Neural cell (in vitro differentiated cells): ENCODE results near the gene TACC2. TPM values are rescaled to one million over a fixed set of nuclear protein-coding genes. Genes with fewer than 3 reads are reported as not detected.

Experiments
- H2AFZ ChIP-seq: fragments of 200-600, 300-800 bp; sonication (generic), shearing (Covaris generic); 2 replicates; pipeline ENCODE4 v1.6.0; 2014; ENCODE audit warnings: low read depth, mild to moderate bottlenecking, antibody characterized with exemption, low read length, moderate library complexity
- H3F3A ChIP-seq: fragments of 200-600 bp; shearing (Covaris generic); 2 replicates; pipeline ENCODE4 v1.6.1; 2016; ENCODE audit warnings: mild to moderate bottlenecking, moderate library complexity, mixed read lengths, antibody characterized with exemption, low read length; ENCODE audit not compliant: insufficient read depth, poor library complexity, severe bottlenecking
- H3K27ac ChIP-seq: fragments of 200-600, 300-800 bp; sonication (generic), shearing (Covaris generic); 2 replicates; pipeline ENCODE4 v1.5.1; 2014; ENCODE audit warnings: mild to moderate bottlenecking, low read length, moderate library complexity
- H3K27me3 ChIP-seq: fragments of 300-800, 200-600 bp; sonication (generic), shearing (Covaris generic); 2 replicates; pipeline ENCODE4 v1.6.0; 2014; ENCODE audit warnings: mild to moderate bottlenecking, low read depth, low read length, moderate library complexity; ENCODE audit not compliant: insufficient read depth
- H3K36me3 ChIP-seq: fragments of 300-800, 200-600 bp; sonication (generic), shearing (Covaris generic); 2 replicates; pipeline ENCODE4 v1.5.1; 2014; ENCODE audit warnings: mild to moderate bottlenecking, antibody characterized with exemption, low read length, moderate library complexity; ENCODE audit not compliant: insufficient read depth
- H3K4me2 ChIP-seq: fragments of 300-800, 200-600 bp; sonication (generic), shearing (Covaris generic); 2 replicates; pipeline ENCODE4 v1.6.0; 2014; ENCODE audit warnings: mild to moderate bottlenecking, low read length
- H3K4me3 ChIP-seq: fragments of 300-800, 200-600 bp; sonication (generic), shearing (Covaris generic); 2 replicates; pipeline ENCODE4 v1.5.1; 2014; ENCODE audit warnings: mild to moderate bottlenecking, low read length, moderate library complexity
- H3K79me2 ChIP-seq: fragments of 200-600 bp; shearing (Covaris generic); replicated peaks from 2 replicates; pipeline ENCODE4 v1.6.0; 2014; ENCODE audit warnings: mild to moderate bottlenecking, low read length, moderate library complexity; ENCODE audit not compliant: insufficient read depth
- H3K9ac ChIP-seq: fragments of 300-800, 200-600 bp; sonication (generic), shearing (Covaris generic); 2 replicates; pipeline ENCODE4 v1.6.1; 2016; ENCODE audit warnings: mild to moderate bottlenecking, low read length, mixed read lengths
- H3K9me2 ChIP-seq: fragments of 200-600 bp; shearing (Covaris generic); 2 replicates; pipeline ENCODE4 v1.6.1; 2016; ENCODE audit warnings: mild to moderate bottlenecking, low read length, mixed read lengths; ENCODE audit not compliant: insufficient read depth
- H3K9me3 ChIP-seq: fragments of 200-600, 300-800 bp; sonication (generic), shearing (Covaris generic); 2 replicates; pipeline ENCODE4 v1.6.1; 2016; ENCODE audit warnings: mild to moderate bottlenecking, mixed run types, low read length, moderate library complexity, mixed read lengths
- H4K20me1 ChIP-seq: fragments of 200-600 bp; shearing (Covaris generic); 2 replicates; pipeline ENCODE4 v1.6.1; 2016; ENCODE audit warnings: mild to moderate bottlenecking, mixed run types; ENCODE audit not compliant: insufficient read depth
- EP300 ChIP-seq: fragments of 450-650 bp; conservative IDR thresholded peaks from 2 replicates; pipeline ENCODE4 v1.6.1; 2014; ENCODE audit warnings: antibody characterized with exemption, mild to moderate bottlenecking, moderate library complexity; ENCODE audit not compliant: poor library complexity, severe bottlenecking
- EZH2 ChIP-seq: fragments of 200-600, 300-800 bp; shearing (Covaris generic), sonication (generic); IDR thresholded peaks from 2 replicates; pipeline ENCODE4 v1.6.1; 2014; ENCODE audit warnings: antibody characterized with exemption, low read length, borderline replicate concordance, mild to moderate bottlenecking; ENCODE audit not compliant: insufficient read depth, poor library complexity, severe bottlenecking
- MXI1 ChIP-seq: fragments of 450-650 bp; conservative IDR thresholded peaks from 2 replicates; pipeline ENCODE4 v1.6.1; 2014; ENCODE audit warnings: antibody characterized with exemption, mild to moderate bottlenecking; ENCODE audit not compliant: poor library complexity, severe bottlenecking
- POLR2AphosphoS5 ChIP-seq: IDR thresholded peaks from 2 replicates; pipeline ENCODE4 v1.6.1; 2012
- RAD21 ChIP-seq: fragments of 450-650 bp; conservative IDR thresholded peaks from 2 replicates; pipeline ENCODE4 v1.6.1; 2014; ENCODE audit warnings: antibody characterized with exemption, mild to moderate bottlenecking, moderate library complexity
- SMC3 ChIP-seq: fragments of 450-650 bp; conservative IDR thresholded peaks from 2 replicates; pipeline ENCODE4 v1.6.1; 2014; ENCODE audit warnings: antibody characterized with exemption, mild to moderate bottlenecking, moderate library complexity; ENCODE audit not compliant: poor library complexity
- TAF1 ChIP-seq: IDR thresholded peaks from 2 replicates; pipeline ENCODE4 v1.6.1; 2012; ENCODE audit warnings: low read depth
- polyA plus RNA-seq: library from polyadenylated mRNA; depleted of rRNA; stranded (reverse); fragments of >200 nt; gene quantifications from 2 replicates; pipeline ENCODE4 v1.2.3, GENCODE V29; 2014
- TF ChIP-seq, protein P1 (sequence below): fragments of 450-650 bp; IDR thresholded peaks from 2 replicates; pipeline ENCODE4 v1.5.1; 2014; ENCODE audit warnings: antibody characterized with exemption, mild to moderate bottlenecking, moderate library complexity; ENCODE audit not compliant: poor library complexity, severe bottlenecking
- TF ChIP-seq, protein P2 (sequence below): IDR thresholded peaks from 2 replicates; pipeline ENCODE4 v1.6.1; 2012; ENCODE audit warnings: borderline replicate concordance

Gene TACC2
- polyA plus RNA-seq, 1 donor from 2014 or later = 17.6 TPM

DNA sequence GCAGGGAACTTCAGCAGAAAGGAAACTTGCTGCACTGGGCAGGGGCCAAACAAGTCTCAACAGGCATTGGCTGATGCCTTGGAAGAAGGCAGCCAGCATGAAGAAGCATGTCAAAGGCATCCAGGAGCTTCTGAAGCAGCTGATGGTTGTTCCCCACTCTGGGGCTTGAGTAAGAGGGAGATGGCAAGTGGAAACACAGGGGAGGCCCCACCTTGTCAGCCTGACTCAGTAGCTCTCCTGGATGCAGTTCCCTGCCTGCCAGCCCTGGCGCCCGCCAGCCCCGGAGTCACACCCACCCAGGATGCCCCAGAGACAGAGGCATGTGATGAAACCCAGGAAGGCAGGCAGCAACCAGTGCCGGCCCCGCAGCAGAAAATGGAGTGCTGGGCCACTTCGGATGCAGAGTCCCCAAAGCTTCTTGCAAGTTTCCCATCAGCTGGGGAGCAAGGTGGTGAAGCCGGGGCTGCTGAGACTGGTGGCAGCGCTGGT lies 96.5 kb downstream of the TACC2 start:
- no peak overlapping the region for H3K4me2 ChIP-seq
- no peaks in the 10 kb centered on the region for H3F3A ChIP-seq
- H3K36me3 ChIP-seq = no peaks in the 10 kb centered on the region
- TF ChIP-seq, protein P1, sequence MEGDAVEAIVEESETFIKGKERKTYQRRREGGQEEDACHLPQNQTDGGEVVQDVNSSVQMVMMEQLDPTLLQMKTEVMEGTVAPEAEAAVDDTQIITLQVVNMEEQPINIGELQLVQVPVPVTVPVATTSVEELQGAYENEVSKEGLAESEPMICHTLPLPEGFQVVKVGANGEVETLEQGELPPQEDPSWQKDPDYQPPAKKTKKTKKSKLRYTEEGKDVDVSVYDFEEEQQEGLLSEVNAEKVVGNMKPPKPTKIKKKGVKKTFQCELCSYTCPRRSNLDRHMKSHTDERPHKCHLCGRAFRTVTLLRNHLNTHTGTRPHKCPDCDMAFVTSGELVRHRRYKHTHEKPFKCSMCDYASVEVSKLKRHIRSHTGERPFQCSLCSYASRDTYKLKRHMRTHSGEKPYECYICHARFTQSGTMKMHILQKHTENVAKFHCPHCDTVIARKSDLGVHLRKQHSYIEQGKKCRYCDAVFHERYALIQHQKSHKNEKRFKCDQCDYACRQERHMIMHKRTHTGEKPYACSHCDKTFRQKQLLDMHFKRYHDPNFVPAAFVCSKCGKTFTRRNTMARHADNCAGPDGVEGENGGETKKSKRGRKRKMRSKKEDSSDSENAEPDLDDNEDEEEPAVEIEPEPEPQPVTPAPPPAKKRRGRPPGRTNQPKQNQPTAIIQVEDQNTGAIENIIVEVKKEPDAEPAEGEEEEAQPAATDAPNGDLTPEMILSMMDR = no peak
- TF ChIP-seq RAD21 (no peak), TAF1 (no peak), EP300 (no peak), EZH2 (no peak), SMC3 (no peak), POLR2AphosphoS5 (no peak), MXI1 (no peak)
- TF ChIP-seq, protein P2, sequence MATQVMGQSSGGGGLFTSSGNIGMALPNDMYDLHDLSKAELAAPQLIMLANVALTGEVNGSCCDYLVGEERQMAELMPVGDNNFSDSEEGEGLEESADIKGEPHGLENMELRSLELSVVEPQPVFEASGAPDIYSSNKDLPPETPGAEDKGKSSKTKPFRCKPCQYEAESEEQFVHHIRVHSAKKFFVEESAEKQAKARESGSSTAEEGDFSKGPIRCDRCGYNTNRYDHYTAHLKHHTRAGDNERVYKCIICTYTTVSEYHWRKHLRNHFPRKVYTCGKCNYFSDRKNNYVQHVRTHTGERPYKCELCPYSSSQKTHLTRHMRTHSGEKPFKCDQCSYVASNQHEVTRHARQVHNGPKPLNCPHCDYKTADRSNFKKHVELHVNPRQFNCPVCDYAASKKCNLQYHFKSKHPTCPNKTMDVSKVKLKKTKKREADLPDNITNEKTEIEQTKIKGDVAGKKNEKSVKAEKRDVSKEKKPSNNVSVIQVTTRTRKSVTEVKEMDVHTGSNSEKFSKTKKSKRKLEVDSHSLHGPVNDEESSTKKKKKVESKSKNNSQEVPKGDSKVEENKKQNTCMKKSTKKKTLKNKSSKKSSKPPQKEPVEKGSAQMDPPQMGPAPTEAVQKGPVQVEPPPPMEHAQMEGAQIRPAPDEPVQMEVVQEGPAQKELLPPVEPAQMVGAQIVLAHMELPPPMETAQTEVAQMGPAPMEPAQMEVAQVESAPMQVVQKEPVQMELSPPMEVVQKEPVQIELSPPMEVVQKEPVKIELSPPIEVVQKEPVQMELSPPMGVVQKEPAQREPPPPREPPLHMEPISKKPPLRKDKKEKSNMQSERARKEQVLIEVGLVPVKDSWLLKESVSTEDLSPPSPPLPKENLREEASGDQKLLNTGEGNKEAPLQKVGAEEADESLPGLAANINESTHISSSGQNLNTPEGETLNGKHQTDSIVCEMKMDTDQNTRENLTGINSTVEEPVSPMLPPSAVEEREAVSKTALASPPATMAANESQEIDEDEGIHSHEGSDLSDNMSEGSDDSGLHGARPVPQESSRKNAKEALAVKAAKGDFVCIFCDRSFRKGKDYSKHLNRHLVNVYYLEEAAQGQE = no peak
- no peaks in the 10 kb centered on the region for H3K27me3 ChIP-seq
- no peak overlapping the region for H3K9ac ChIP-seq
- no peaks in the 10 kb centered on the region for H3K79me2 ChIP-seq
- no peak overlapping the region for H2AFZ ChIP-seq
- H3K9me3 ChIP-seq = no peaks in the 10 kb centered on the region
- no peak overlapping the region for H3K4me3 ChIP-seq
- H3K27ac ChIP-seq = no peak overlapping the region
- no peaks in the 10 kb centered on the region for H4K20me1 ChIP-seq
- no peaks in the 10 kb centered on the region for H3K9me2 ChIP-seq

DNA sequence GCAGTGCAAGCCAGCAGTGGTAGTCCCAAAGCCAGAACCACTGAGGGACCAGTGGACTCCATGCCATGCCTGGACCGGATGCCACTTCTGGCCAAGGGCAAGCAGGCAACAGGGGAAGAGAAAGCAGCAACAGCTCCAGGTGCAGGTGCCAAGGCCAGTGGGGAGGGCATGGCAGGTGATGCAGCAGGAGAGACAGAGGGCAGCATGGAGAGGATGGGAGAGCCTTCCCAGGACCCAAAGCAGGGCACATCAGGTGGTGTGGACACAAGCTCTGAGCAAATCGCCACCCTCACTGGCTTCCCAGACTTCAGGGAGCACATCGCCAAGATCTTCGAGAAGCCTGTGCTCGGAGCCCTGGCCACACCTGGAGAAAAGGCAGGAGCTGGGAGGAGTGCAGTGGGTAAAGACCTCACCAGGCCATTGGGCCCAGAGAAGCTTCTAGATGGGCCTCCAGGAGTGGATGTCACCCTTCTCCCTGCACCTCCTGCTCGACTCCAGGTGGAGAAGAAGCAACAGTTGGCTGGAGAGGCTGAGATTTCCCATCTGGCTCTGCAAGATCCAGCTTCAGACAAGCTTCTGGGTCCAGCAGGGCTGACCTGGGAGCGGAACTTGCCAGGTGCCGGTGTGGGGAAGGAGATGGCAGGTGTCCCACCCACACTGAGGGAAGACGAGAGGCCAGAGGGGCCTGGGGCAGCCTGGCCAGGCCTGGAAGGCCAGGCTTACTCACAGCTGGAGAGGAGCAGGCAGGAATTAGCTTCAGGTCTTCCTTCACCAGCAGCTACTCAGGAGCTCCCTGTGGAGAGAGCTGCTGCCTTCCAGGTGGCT lies 97.7 kb downstream of the TACC2 start:
- Histone ChIP-seq H3F3A (no peaks in the 10 kb centered on the region), H3K27ac (no peak overlapping the region), H3K27me3 (no peaks in the 10 kb centered on the region), H2AFZ (no peak overlapping the region), H3K4me3 (no peak overlapping the region), H3K79me2 (no peaks in the 10 kb centered on the region), H3K9me3 (no peaks in the 10 kb centered on the region), H4K20me1 (no peaks in the 10 kb centered on the region), H3K4me2 (no peak overlapping the region), H3K9ac (no peak overlapping the region), H3K36me3 (no peaks in the 10 kb centered on the region), H3K9me2 (no peaks in the 10 kb centered on the region)
- TF ChIP-seq EZH2 = no peak
- TF ChIP-seq TAF1 = no peak
- TF ChIP-seq SMC3 = no peak
- TF ChIP-seq MXI1 = no peak
- no peak for TF ChIP-seq EP300
- TF ChIP-seq RAD21 = no peak
- TF ChIP-seq, protein P2 = no peak
- TF ChIP-seq POLR2AphosphoS5 = no peak
- TF ChIP-seq, protein P1 = no peak
